GM19099 (cell line): ENCODE data around the gene ETNK2.

Experiments used
- POLR2A ChIP-seq: IDR thresholded peaks from 3 replicates; pipeline ENCODE4 v1.6.1; 2011; ENCODE audit warnings: low read depth; ENCODE audit not compliant: insufficient read length; ENCODE audit errors: extremely low read depth

Gene ETNK2

DNA sequence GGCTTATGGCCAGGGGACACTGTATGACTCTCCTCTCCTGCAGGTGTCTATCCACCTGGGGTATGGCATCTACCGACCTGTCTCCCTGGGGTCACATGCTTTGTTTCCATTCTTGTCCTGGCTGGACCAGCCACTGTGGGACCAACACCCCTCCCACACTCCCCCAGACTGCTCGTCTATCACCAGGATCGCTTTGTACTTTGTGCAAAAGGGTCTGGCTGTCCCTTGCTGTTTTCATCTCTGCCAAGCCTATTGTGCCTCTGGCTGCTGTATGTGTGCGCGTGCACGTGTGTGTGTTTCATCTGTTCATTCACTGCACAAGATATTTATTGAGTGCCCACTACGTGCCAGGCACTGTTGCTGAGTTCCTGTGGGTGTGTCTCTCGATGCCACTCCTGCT, 25.5 kb downstream of the ETNK2 start:
- TF ChIP-seq POLR2A: no peak

DNA sequence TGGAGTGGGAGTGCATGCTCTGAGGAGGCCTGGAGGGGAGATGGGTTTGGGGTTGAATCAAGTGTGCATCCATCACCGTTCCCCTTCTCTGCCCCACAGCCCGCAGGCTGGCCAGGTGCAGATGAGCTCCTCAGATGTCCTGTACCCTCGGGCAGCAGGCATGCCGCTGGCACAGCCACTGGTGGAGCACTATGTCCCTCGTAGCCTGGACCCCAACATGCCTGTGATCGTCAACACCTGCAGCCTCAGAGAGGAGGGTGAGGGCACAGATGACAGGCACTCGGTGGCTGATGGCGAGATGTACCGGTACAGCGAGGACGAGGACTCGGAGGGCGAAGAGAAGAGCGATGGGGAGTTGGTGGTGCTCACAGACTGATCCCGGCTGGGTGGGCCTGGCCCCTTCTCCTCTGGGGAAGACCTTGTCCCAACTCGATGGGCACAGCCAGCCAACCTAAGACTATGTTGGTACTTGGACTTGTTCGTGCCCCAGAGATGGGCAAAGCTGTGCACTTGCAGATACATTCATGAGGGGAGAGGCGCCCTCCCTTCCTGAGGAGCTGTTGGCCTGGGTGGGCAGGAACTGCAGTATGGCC, 26.0 kb downstream of the ETNK2 start:
- no peak for TF ChIP-seq POLR2A

DNA sequence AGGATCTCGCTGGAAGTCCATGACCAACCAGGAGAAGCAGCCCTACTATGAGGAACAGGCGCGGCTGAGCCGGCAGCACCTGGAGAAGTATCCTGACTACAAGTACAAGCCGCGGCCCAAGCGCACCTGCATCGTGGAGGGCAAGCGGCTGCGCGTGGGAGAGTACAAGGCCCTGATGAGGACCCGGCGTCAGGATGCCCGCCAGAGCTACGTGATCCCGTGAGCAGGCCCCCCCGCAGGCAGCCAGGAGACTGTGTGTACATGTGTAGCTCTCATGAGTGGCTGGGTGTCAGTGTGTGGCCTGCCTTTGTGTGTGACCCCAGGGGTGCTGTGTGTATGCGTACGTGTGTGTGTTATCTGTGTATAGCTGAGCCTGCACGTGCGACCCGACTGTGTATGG, 27.2 kb downstream of the ETNK2 start:
- TF ChIP-seq POLR2A: no peak

DNA sequence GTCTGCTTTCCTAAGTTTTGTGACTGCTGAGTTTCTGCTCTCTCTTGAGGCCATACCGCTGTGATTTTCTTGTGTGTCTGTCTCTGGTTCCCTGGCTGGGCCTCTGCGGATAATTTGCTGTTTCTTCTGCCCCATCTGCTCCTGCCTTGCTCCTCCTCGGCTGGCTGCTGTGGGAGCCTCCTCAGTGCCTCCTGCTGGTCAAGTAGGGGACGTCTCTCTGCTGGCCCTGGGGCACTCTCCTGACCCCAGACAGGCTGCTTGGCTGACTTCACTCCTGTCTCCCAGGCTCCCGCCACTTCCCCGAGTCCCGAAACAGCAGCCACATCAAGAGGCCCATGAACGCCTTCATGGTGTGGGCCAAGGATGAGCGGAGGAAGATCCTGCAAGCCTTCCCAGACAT, 28.5 kb downstream of the ETNK2 start:
- no peak for TF ChIP-seq POLR2A

DNA sequence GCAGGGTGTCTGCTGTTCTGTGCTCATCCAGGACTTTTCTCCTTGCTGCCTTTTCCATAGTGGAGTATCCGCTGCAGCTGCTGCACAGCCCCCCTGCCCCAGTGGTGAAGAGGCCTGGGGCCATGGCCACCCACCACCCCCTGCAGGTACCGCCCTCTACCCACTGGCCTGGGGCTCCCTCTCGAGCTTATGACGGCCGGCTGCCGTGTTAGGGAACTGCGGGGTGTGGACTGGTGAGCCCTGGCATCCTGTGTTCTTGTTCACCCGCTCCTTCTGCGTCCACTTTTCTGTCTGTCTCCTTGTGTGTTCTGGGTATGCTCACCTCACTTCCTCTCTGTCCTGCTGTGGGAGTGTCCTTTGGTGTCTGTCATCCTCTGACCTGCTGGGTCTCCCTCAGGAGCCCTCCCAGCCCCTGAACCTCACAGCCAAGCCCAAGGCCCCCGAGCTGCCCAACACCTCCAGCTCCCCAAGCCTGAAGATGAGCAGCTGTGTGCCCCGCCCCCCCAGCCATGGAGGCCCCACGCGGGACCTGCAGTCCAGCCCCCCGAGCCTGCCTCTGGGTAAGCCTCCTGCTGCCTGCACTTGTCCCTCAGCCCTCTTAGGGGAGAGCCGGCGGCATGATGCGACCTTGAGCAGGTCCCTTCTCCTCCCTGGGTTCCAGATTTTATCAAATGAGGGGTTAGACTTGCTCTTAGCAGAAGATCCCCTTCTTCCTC, 29.8 kb downstream of the ETNK2 start:
- TF ChIP-seq POLR2A: no peak

DNA sequence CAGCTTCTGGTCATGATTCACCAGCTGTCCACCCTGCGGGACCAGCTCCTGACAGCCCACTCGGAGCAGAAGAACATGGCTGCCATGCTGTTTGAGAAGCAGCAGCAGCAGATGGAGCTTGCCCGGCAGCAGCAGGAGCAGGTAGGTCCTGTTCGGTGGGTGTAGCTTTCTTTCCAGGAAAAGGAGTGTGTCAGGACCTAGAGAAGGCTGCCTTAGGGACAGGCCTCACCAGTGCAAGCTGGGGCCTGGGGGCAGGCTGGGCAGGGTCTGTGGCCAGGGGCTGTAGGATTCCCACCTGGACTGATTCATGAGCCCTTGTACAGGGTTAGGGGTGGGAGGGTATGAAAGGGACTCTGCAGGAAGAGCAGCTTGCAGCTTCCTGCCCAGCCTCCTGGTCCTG, 35.3 kb downstream of the ETNK2 start:
- TF ChIP-seq POLR2A: no peak

DNA sequence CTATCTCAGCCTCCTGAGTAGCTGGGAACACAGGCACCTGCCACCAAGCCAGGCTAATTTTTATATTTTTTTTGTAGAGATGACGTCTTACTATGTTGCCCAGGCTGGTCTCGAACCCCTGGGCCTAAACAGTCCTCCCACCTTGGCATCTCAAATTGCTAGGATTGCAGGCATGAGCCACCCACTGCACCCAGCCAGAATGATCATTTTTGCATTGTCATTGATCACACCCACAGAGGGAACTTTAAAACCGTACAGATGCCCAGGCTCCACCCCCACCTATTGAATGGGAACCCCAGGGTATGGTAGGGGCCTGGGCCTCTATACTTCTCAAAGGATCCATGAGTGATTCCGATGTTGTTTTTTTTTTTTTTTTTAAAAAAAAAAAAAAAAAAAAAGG, 36.7 kb downstream of the ETNK2 start:
- no peak for TF ChIP-seq POLR2A

DNA sequence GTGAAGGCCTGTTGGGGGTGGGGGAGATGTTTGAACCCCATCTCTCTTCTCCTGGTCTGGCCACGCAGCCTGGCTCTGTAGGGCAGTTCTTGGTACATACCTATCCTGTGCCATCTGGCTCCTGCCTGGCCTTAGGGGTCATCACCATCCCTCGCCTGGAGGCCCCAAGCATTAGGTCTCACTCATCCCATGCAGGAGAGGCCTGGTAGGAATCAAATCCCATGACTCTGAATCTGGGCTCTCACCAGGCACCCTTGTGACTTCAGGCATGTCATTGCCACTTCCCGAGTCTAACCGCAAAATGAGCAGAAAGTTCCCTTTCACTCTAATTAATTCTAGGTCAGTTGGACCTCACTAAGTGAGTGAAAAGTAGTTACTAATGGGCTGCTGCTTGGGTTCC, 37.2 kb downstream of the ETNK2 start:
- TF ChIP-seq POLR2A: no peak

DNA sequence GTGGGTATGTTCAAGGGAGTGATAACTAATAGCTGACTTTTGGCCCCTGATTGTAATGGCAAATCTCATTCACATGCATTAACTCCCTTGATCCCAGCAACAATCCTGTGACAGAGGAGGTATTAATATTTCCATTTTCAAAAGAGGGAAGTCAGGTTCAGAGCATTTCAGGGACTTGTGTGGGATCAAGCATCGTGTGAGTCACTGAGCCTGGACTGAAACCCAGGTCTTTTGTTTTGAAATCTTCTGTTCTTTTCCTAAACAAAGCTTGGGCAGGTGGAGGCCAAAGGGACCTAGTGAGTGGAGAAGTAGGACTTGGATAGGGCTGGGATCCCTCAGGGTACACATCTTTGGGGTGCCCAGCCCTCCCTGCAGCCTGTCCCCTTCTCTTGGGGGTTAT, 37.9 kb downstream of the ETNK2 start:
- TF ChIP-seq POLR2A: no peak

DNA sequence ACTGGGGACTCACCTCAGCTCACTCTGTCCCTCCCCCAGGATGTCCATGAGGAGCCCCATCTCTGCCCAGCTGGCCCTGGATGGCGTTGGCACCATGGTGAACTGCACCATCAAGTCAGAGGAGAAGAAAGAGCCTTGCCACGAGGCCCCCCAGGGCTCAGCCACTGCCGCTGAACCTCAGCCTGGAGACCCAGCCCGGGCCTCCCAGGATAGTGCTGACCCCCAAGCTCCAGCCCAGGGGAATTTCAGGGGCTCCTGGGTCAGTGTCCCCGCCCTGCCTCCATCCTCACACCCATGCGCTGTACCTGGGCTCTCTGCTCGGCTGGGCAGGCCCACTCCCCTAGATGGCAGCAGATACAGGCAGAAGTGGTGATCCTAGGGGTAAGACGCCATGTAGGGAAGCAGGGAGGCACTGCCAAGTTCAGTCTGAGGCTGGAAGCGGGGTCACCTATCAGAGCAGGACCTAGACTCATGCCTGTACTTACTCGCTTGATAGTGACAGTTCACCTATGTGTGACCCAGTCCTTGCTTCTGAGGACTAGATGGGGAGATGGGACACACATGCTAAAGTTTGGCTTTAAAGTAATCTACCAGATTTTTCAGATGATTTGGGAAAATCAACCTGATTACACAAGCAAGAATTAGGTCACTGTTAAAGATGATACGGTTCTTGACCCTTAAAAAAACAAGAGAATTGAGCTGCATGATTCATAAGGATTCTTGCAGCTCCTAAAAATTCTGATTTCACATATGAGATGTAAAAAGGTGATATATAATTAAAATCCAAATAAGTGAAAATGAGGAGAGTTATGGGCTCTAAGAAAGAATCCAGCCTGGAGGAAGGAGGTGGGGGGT, 38.7 kb downstream of the ETNK2 start:
- TF ChIP-seq POLR2A: no peak

DNA sequence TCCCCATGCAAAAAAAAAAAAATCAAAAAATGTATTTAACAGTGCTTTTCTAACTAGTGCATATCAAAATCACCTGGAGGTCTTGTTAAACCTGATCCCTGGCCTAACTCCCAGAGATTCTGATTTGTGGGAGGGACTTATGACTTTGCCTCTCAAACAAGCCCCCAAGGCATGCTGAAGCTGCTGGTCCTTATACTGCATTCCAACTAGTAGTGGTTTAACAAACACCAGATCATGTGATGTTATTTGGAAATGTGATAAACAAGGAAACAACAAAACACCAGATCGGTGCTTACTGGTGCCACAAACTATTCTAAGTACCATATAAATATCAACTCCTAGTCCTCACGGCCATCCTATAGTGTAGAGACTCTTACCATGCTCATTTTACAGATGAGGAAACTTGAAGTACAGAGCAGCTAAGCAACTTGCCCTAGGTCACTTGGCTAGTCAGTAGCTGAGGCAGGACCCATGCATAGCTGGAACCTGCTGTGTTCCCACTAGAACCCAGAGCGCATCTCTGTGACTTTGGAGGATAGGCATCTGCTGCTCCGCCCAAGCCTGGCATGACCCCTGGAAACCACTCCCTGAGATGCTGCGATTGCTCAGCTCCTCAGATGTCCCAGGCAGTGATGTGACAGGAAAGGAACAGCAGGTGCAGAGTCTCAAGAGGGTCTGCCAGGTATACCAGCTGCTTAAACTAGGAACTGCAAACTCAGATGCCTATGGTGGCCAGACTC, 40.8 kb downstream of the ETNK2 start:
- no peak for TF ChIP-seq POLR2A

DNA sequence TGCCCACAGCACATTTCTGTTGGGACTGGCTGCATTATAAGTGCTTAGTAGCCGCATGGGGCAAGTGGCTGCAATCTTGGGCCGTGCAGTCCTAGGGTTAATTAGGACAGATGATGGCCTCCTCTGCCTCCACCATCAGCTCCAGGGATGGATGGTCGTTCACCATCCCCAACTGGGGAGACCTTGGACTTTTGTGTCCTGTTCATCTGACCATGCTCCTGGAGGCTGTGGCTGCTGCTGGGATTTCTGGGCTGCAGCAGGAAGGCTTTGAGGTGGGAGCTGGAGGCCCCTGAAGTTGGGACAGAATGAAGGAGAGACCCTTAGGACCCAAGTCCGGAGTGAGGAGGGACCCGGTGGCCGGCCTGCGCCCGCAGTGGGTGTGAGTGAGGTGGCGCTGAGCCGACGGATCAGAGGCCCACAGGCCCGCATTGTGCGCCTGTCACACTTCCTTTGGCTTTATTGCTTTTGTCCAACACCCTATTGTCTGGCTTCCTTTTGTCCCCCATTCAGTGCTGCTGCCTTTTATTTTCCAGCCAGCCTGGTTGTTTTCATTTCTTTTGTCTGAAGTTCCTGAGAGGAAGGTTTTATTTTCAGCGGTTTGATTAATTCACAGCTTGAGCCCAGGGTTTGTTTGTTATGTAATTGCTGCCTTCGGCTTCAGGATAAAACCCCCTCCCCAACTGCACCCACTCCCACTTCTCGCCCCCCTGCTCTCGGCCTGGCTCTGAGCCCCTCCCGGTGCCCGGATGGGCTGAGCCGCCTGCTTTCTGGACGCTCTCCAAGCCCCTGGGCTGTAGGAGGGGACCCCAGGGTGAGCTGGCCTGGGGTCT, 43.3 kb downstream of the ETNK2 start:
- TF ChIP-seq POLR2A: no peak

DNA sequence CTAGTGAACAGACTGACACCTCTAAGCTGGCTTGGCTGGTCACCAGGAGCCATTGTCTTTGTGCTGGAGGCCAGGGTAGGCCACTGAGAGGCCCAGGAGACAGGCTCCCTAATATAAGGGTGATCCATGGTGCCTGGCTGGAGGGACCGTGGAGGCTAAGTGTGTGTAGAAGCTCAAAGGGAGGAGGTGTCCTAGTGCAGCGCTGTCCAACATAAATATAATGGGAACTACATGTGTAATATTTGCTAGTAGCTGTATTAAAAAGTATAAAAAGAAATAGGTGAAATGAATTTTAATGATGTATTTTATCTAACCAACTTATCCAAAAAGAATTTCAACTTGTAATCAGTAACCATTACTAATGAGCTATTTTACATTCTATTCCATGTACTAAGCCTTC, 44.0 kb downstream of the ETNK2 start:
- no peak for TF ChIP-seq POLR2A

DNA sequence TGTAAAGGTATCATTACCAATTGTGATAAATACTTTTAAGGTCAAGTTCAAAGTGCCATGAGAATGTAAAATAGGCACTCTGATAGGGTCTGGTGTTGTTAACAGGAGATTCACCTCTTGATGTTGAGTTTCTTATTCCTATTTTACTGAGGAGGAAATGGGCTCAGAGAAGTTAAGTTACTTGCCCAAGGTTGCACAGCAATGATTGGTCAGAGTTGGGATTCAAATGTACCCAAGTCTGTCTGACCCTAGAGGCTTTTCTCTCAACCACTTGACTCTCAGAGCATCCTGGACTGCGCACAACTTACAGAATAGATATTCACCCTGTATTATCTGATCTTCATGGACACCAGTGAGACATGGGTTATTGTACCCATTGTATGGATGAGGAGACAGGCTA, 45.0 kb downstream of the ETNK2 start:
- TF ChIP-seq POLR2A: no peak

DNA sequence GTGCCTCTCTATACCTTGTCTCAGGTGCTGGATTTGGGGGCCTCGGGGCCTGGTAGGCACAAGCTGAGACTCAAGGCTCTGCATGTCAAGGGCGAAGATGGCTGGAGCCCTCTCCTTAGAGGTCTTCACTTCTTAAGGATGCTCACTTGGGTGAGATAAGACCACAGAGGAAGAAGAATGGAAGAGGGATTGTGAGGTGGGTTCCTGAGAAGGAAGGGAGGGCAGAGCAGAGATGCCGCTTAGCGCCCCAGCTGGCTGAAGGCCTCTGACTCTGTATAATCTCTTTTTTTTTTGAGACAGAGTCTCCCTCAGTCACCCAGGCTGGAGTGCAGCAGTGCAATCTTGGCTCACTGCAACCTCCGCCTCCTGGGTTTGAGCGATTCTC, 46.7 kb downstream of the ETNK2 start:
- no peak for TF ChIP-seq POLR2A
